NB4 (cell line): ENCODE measurements around the gene MEGF11.

Source experiments
- DNase-seq: peaks from one replicate; pipeline ENCODE4 v3.0.0; 2010; ENCODE audit warnings: low read depth
- H3K4me3 ChIP-seq: one replicate; pipeline ENCODE4 v1.5.1; 2011; ENCODE audit warnings: mild to moderate bottlenecking, low read depth, low read length, moderate library complexity
- CTCF ChIP-seq: IDR thresholded peaks from one replicate; pipeline ENCODE4 v1.5.1; 2012; ENCODE audit warnings: low read depth, low read length
- MAX ChIP-seq: IDR thresholded peaks from 2 replicates; pipeline ENCODE4 v1.6.1; 2011; ENCODE audit warnings: low read depth, low read length
- MYC ChIP-seq: IDR thresholded peaks from 2 replicates; pipeline ENCODE4 v1.6.1; 2011; ENCODE audit warnings: low read depth, low read length
- POLR2A ChIP-seq: IDR thresholded peaks from 2 replicates; pipeline ENCODE4 v1.6.1; 2011; ENCODE audit warnings: mild to moderate bottlenecking; ENCODE audit not compliant: insufficient read length; ENCODE audit errors: extremely low read depth

MEGF11 gene

GRCh38 chr15:66045542-66045941 lies 208.0 kb downstream of the MEGF11 start:
- no peak for DNase-seq
- H3K4me3 ChIP-seq, result no peak overlapping the region
- TF ChIP-seq CTCF, result no peak
- no peak for TF ChIP-seq MYC
- no peak for TF ChIP-seq POLR2A
- TF ChIP-seq MAX, result no peak

- DNase-seq, result no peak
- no peak for TF ChIP-seq CTCF
- no peak for TF ChIP-seq POLR2A
- no peak for TF ChIP-seq MAX
- no peak for TF ChIP-seq MYC
- no peak overlapping the region for H3K4me3 ChIP-seq
Measured at GRCh38 chr15:66044837-66045236, 208.7 kb downstream of the MEGF11 start.

GRCh38 chr15:66043264-66043663 lies 210.3 kb downstream of the MEGF11 start:
- H3K4me3 ChIP-seq, result no peak overlapping the region
- DNase-seq, result no peak
- TF ChIP-seq MAX (no peak), POLR2A (no peak), CTCF (no peak), MYC (no peak)

- no peak overlapping the region for H3K4me3 ChIP-seq
- TF ChIP-seq CTCF, result no peak
- TF ChIP-seq MYC, result no peak
- no peak for DNase-seq
Measured at GRCh38 chr15:66042624-66043023, 210.9 kb downstream of the MEGF11 start.

GRCh38 chr15:66041276-66041675 lies 212.3 kb downstream of the MEGF11 start:
- no peak overlapping the region for H3K4me3 ChIP-seq
- DNase-seq, result no peak
- TF ChIP-seq POLR2A (no peak), MYC (no peak), MAX (no peak), CTCF (no peak)

- no peak overlapping the region for H3K4me3 ChIP-seq
- TF ChIP-seq MYC, result no peak
- no peak for TF ChIP-seq POLR2A
- TF ChIP-seq MAX, result no peak
- DNase-seq, result no peak
Measured at GRCh38 chr15:66040211-66040892, 213.2 kb downstream of the MEGF11 start.
